ENCODE measurements around the gene TASP1.

Gene TASP1

GRCh38 chr20:13342469-13343242 is 296.1 kb downstream of the TASP1 start:
- peak overlapping the region; percentile 77 for H3K27ac Mint-ChIP-seq
- no peak for TF ChIP-seq CTCF (IDR thresholded peaks at IDR 0.05)
- no peak for DNase-seq

GRCh38 chr20:13341737-13342393 is 296.9 kb downstream of the TASP1 start:
- no peak overlapping the region for H3K27ac Mint-ChIP-seq
- no peak for DNase-seq
- H3K4me1 Mint-ChIP-seq, result peaks cover 36% of the 10 kb centered on the region
- TF ChIP-seq CTCF (IDR thresholded peaks at IDR 0.05), result no peak
- H3K4me3 Mint-ChIP-seq, result no peak overlapping the region
- H3K9me3 Mint-ChIP-seq, result no peaks in the 10 kb centered on the region
- no peaks in the 10 kb centered on the region for H3K27me3 Mint-ChIP-seq (ENCODE audit: low read depth, poor library complexity)
- no peaks in the 10 kb centered on the region for H3K36me3 Mint-ChIP-seq (ENCODE audit: low read depth)

More at GRCh38 chr20:13342469-13343242, 296.1 kb downstream of the TASP1 start:
- H3K4me3 Mint-ChIP-seq, result no peak overlapping the region
- H3K4me1 Mint-ChIP-seq, result peaks cover 36% of the 10 kb centered on the region
- H3K27me3 Mint-ChIP-seq (ENCODE audit: low read depth, poor library complexity), result no peaks in the 10 kb centered on the region
- no peaks in the 10 kb centered on the region for H3K36me3 Mint-ChIP-seq (ENCODE audit: low read depth)
- no peaks in the 10 kb centered on the region for H3K9me3 Mint-ChIP-seq

GRCh38 chr20:13340088-13340487 is 298.6 kb downstream of the TASP1 start:
- Mint-ChIP-seq H3K4me1 (peaks cover 35% of the 10 kb centered on the region), H3K36me3 (ENCODE audit: low read depth) (peaks cover 5% of the 10 kb centered on the region), H3K4me3 (no peak overlapping the region), H3K27ac (no peak overlapping the region), H3K9me3 (peaks cover 5% of the 10 kb centered on the region), H3K27me3 (ENCODE audit: low read depth, poor library complexity) (peaks cover 1% of the 10 kb centered on the region)
- TF ChIP-seq CTCF (IDR thresholded peaks at IDR 0.05), result no peak
- no peak for DNase-seq

Data from nephron progenitor cell (in vitro differentiated cells).